GM18508 (cell line): Measurements from ENCODE around the gene LIN52.
"Not testable (repeated sequence)": the region's sequence is repeated elsewhere in the genome, so short reads cannot be mapped to it uniquely, and the experiment has no call there.

ENCODE experiments used
- ATAC-seq: cut with Tn5 transposase; IDR thresholded peaks from one replicate; pipeline ENCODE4 v1.9.1; 2021; ENCODE audit warnings: moderate number of reproducible peaks; ENCODE audit not compliant: insufficient read depth, unreplicated experiment

LIN52 gene

GRCh38 chr14:74089251-74090020 lies 4.7 kb downstream of the LIN52 start:
- no peak for ATAC-seq

- ATAC-seq, result no peak
Observed at GRCh38 chr14:74105381-74105780, 20.6 kb downstream of the LIN52 start.

- no peak for ATAC-seq
Observed at GRCh38 chr14:74109369-74109768, 24.6 kb downstream of the LIN52 start.

- not testable (repeated sequence) for ATAC-seq
Observed at GRCh38 chr14:74111395-74112216, 26.9 kb downstream of the LIN52 start.

- not testable (repeated sequence) for ATAC-seq
Observed at GRCh38 chr14:74125487-74125886, 40.7 kb downstream of the LIN52 start.

- ATAC-seq, result no peak
Observed at GRCh38 chr14:74126315-74127013, 41.7 kb downstream of the LIN52 start.

- ATAC-seq, result no peak
Observed at GRCh38 chr14:74127634-74128033, 42.9 kb downstream of the LIN52 start.

- ATAC-seq, result no peak
Observed at GRCh38 chr14:74133833-74134481, 49.2 kb downstream of the LIN52 start.

- no peak for ATAC-seq
Observed at GRCh38 chr14:74134484-74134883, 49.7 kb downstream of the LIN52 start.

- ATAC-seq, result no peak
Observed at GRCh38 chr14:74135426-74135825, 50.7 kb downstream of the LIN52 start.

- no peak for ATAC-seq
Observed at GRCh38 chr14:74140374-74140850, 55.7 kb downstream of the LIN52 start.

GRCh38 chr14:74141703-74142102 lies 56.9 kb downstream of the LIN52 start:
- ATAC-seq, result no peak

GRCh38 chr14:74142523-74142922 lies 57.8 kb downstream of the LIN52 start:
- ATAC-seq, result no peak

- ATAC-seq, result no peak
Observed at GRCh38 chr14:74144789-74145188, 60.0 kb downstream of the LIN52 start.

GRCh38 chr14:74147571-74147970 lies 62.8 kb downstream of the LIN52 start:
- no peak for ATAC-seq

GRCh38 chr14:74148705-74149104 lies 63.9 kb downstream of the LIN52 start:
- no peak for ATAC-seq

- no peak for ATAC-seq
Observed at GRCh38 chr14:74155287-74155686, 70.5 kb downstream of the LIN52 start.

- no peak for ATAC-seq
Observed at GRCh38 chr14:74155749-74156148, 71.0 kb downstream of the LIN52 start.

GRCh38 chr14:74160763-74161162 lies 76.0 kb downstream of the LIN52 start:
- no peak for ATAC-seq

- ATAC-seq, result no peak
Observed at GRCh38 chr14:74161526-74162158, 76.9 kb downstream of the LIN52 start.
